IMR-90 (cell line): ENCODE data around the gene ALLC. TPM values are rescaled to one million over a fixed set of nuclear protein-coding genes. Genes with fewer than 3 reads are reported as not detected.

Experiments
- ATAC-seq: fragments of 200-7000 bp; cut with Tn5 transposase; 2 replicates; pipeline ENCODE4 v1.9.1; 2020; ENCODE audit warnings: low read depth, mild to moderate bottlenecking, moderate library complexity
- BruUV-seq: library from RNA; stranded (reverse); fragments of 400-500 nt; replicated peaks from 2 replicates; lab custom pipeline; 2021; lab: Mats Ljungman, UMichigan
- CTCF ChIA-PET: fragments of 300-600 bp; formaldehyde crosslinking; extraction: SDS; loops from one replicate; lab custom pipeline; 2021; ENCODE audit warnings: antibody characterized with exemption; lab: Yijun Ruan, JAX
- POLR2A ChIA-PET: fragments of 300-600 bp; sonication (Branson Sonifier 250); formaldehyde crosslinking; loops from one replicate; lab custom pipeline; 2022; ENCODE audit warnings: antibody characterized with exemption; ENCODE audit not compliant: unreplicated experiment; lab: Charles Lee
- DNase-seq: peaks from one replicate; pipeline ENCODE4 v3.0.0; 2013
- H2AFZ ChIP-seq: replicated peaks from 2 replicates; pipeline ENCODE3; 2013; ENCODE audit warnings: low read length, mild to moderate bottlenecking; ENCODE audit not compliant: poor library complexity
- H2AK5ac ChIP-seq: 2 replicates; pipeline ENCODE4 v1.6.1; 2013; ENCODE audit warnings: low read depth, low read length, inconsistent platforms
- H2AK9ac ChIP-seq: replicated peaks from 2 replicates; pipeline ENCODE3; 2013; ENCODE audit warnings: mild to moderate bottlenecking, low read depth, low read length, moderate library complexity; ENCODE audit not compliant: poor library complexity
- H2BK120ac ChIP-seq: 2 replicates; pipeline ENCODE4 v1.6.1; 2013; ENCODE audit warnings: low read depth, low read length, inconsistent platforms
- H2BK15ac ChIP-seq: 3 replicates; pipeline ENCODE4 v1.6.1; 2013; ENCODE audit warnings: low read depth, low read length, inconsistent platforms
- H2BK20ac ChIP-seq: 2 replicates; pipeline ENCODE4 v1.6.1; 2013; ENCODE audit warnings: low read depth, mild to moderate bottlenecking, inconsistent platforms, low read length, moderate library complexity
- H2BK5ac ChIP-seq: 2 replicates; pipeline ENCODE4 v1.6.1; 2013; ENCODE audit warnings: mild to moderate bottlenecking, low read depth, low read length, inconsistent platforms; ENCODE audit not compliant: poor library complexity, severe bottlenecking
- H3K14ac ChIP-seq: replicated peaks from 2 replicates; pipeline ENCODE4 v1.6.1; 2013; ENCODE audit warnings: low read depth, low read length, inconsistent platforms
- H3K18ac ChIP-seq: 2 replicates; pipeline ENCODE4 v1.6.1; 2013; ENCODE audit warnings: low read depth, low read length, control low read depth
- H3K23ac ChIP-seq: 2 replicates; pipeline ENCODE4 v1.6.1; 2013; ENCODE audit warnings: low read depth, low read length, inconsistent platforms
- H3K27ac ChIP-seq: 2 replicates; pipeline ENCODE4 v1.5.1; 2013; ENCODE audit warnings: mild to moderate bottlenecking, control low read depth, low read length; ENCODE audit not compliant: insufficient read depth
- H3K27me3 ChIP-seq: 2 replicates; pipeline ENCODE4 v1.6.1; 2013; ENCODE audit warnings: low read length; ENCODE audit not compliant: control insufficient read depth, insufficient read depth
- H3K36me3 ChIP-seq: 2 replicates; pipeline ENCODE4 v1.6.1; 2013; ENCODE audit warnings: low read length, mixed read lengths; ENCODE audit not compliant: control insufficient read depth, insufficient read depth
- H3K4ac ChIP-seq: 2 replicates; pipeline ENCODE4 v1.6.1; 2013; ENCODE audit warnings: low read depth, low read length, inconsistent platforms
- H3K4me1 ChIP-seq: 2 replicates; pipeline ENCODE4 v1.6.1; 2013; ENCODE audit warnings: low read length, mixed read lengths; ENCODE audit not compliant: control insufficient read depth, insufficient read depth
- H3K4me2 ChIP-seq: 2 replicates; pipeline ENCODE4 v1.6.1; 2013; ENCODE audit warnings: low read depth, mild to moderate bottlenecking, control low read depth, low read length, moderate library complexity
- H3K4me3 ChIP-seq: 2 replicates; pipeline ENCODE4 v1.5.1; 2013; ENCODE audit warnings: low read depth, mild to moderate bottlenecking, control low read depth, low read length, moderate library complexity; ENCODE audit not compliant: insufficient read depth
- H3K56ac ChIP-seq: 2 replicates; pipeline ENCODE4 v1.6.1; 2013; ENCODE audit warnings: low read length, inconsistent platforms; ENCODE audit not compliant: insufficient read depth; ENCODE audit errors: extremely low read depth
- H3K79me1 ChIP-seq, 2 experiments: 2 replicates each; pipeline ENCODE4 v1.6.1; 2013; ENCODE audit warnings: low read length in 2 of 2, inconsistent platforms in 1 of 2, low read depth in 1 of 2
- H3K9ac ChIP-seq: 2 replicates; pipeline ENCODE4 v1.6.1; 2013; ENCODE audit warnings: low read depth, low read length, control low read depth
- H3K9me1 ChIP-seq: 2 replicates; pipeline ENCODE4 v1.6.1; 2013; ENCODE audit warnings: low read length, inconsistent platforms; ENCODE audit not compliant: insufficient read depth
- H3K9me3 ChIP-seq: 2 replicates; pipeline ENCODE4 v1.6.1; 2013; ENCODE audit warnings: low read length; ENCODE audit not compliant: control insufficient read depth, insufficient read depth
- H4K20me1 ChIP-seq: 2 replicates; pipeline ENCODE4 v1.6.1; 2013; ENCODE audit warnings: low read length, inconsistent platforms; ENCODE audit not compliant: insufficient read depth
- H4K5ac ChIP-seq: 2 replicates; pipeline ENCODE4 v1.6.1; 2013; ENCODE audit warnings: mild to moderate bottlenecking, low read depth, low read length, control low read depth
- H4K8ac ChIP-seq, 2 experiments: 2 replicates each; pipeline ENCODE4 v1.6.1; 2013; ENCODE audit warnings: low read depth in 2 of 2, low read length in 2 of 2, control low read depth in 1 of 2, inconsistent platforms in 1 of 2
- H4K91ac ChIP-seq: 2 replicates; pipeline ENCODE4 v1.6.1; 2013; ENCODE audit warnings: low read depth, low read length, inconsistent platforms; ENCODE audit not compliant: insufficient read depth
- BHLHE40 ChIP-seq: fragments of 150-350 bp; IDR thresholded peaks from 2 replicates; pipeline ENCODE4 v1.6.1; 2016; ENCODE audit warnings: mild to moderate bottlenecking, low read depth, low read length
- CEBPB ChIP-seq: IDR thresholded peaks from 2 replicates; pipeline ENCODE4 v1.6.1; 2012; ENCODE audit warnings: low read depth, low read length, improper control_type of control experiment
- CHD1 ChIP-seq: IDR thresholded peaks from 2 replicates; pipeline ENCODE4 v1.6.1; 2012; ENCODE audit warnings: low read depth, low read length, improper control_type of control experiment
- ELK1 ChIP-seq: fragments of 150-350 bp; IDR thresholded peaks from 2 replicates; pipeline ENCODE4 v1.6.1; 2016; ENCODE audit warnings: low read depth, mild to moderate bottlenecking, low read length, moderate library complexity, borderline replicate concordance
- FOS ChIP-seq: fragments of 150-350 bp; IDR thresholded peaks from 2 replicates; pipeline ENCODE4 v1.6.1; 2016; ENCODE audit warnings: low read depth, low read length
- MAFK ChIP-seq: IDR thresholded peaks from 2 replicates; pipeline ENCODE4 v1.6.1; 2012; ENCODE audit warnings: low read depth, low read length, improper control_type of control experiment
- MAZ ChIP-seq: IDR thresholded peaks from 2 replicates; pipeline ENCODE4 v1.6.1; 2012; ENCODE audit warnings: low read depth, mild to moderate bottlenecking, low read length, improper control_type of control experiment, moderate library complexity, borderline replicate concordance
- MXI1 ChIP-seq: IDR thresholded peaks from 2 replicates; pipeline ENCODE4 v1.6.1; 2012; ENCODE audit warnings: low read depth, mild to moderate bottlenecking, low read length, moderate library complexity, borderline replicate concordance
- NFE2L2 ChIP-seq: fragments of 150-350 bp; IDR thresholded peaks from 2 replicates; pipeline ENCODE4 v1.6.1; 2016; ENCODE audit warnings: low read depth, mild to moderate bottlenecking, low read length
- POLR2A ChIP-seq: IDR thresholded peaks from 2 replicates; pipeline ENCODE4 v1.6.1; 2012; ENCODE audit warnings: mild to moderate bottlenecking, low read depth, low read length
- RAD21 ChIP-seq: IDR thresholded peaks from 2 replicates; pipeline ENCODE4 v1.6.1; 2012; ENCODE audit warnings: low read length, improper control_type of control experiment
- RCOR1 ChIP-seq: IDR thresholded peaks from 2 replicates; pipeline ENCODE4 v1.6.1; 2012; ENCODE audit warnings: mild to moderate bottlenecking, low read length, improper control_type of control experiment; ENCODE audit not compliant: insufficient replicate concordance
- RFX5 ChIP-seq: IDR thresholded peaks from 2 replicates; pipeline ENCODE4 v1.8.0; 2012; ENCODE audit warnings: low read depth, mild to moderate bottlenecking, low read length, moderate library complexity
- SMC3 ChIP-seq: fragments of 150-350 bp; IDR thresholded peaks from 2 replicates; pipeline ENCODE4 v1.6.1; 2016; ENCODE audit warnings: low read depth, mild to moderate bottlenecking, antibody characterized with exemption, low read length, moderate library complexity
- USF2 ChIP-seq: fragments of 150-350 bp; IDR thresholded peaks from 2 replicates; pipeline ENCODE4 v1.6.1; 2017; ENCODE audit warnings: mild to moderate bottlenecking, antibody characterized with exemption, low read length, low read depth
- WGBS, 2 experiments: methylation state at CpG; one replicate each; pipeline versions ENCODE4 v1.1.5 to v1.1.7; 2013; ENCODE audit warnings: missing lambda C conversion rate in 2 of 2; ENCODE audit not compliant: insufficient read length in 1 of 2; ENCODE audit errors: extremely low coverage in 2 of 2; 5-methylcytosine and 5-hydroxymethylcytosine counted together
- dilution Hi-C: fragments of 300-500 bp; cut with HindIII; formaldehyde crosslinking; loops from one replicate; pipeline ENCODE4 v1.14.3; 2018; ENCODE audit warnings: low sequenced_read_pairs; ENCODE audit not compliant: unreplicated experiment
- in situ Hi-C: fragments of 300-500 bp; cut with MboI; formaldehyde crosslinking; loops from 3 replicates; pipeline ENCODE4 v1.14.3; 2019; ENCODE audit warnings: low sequenced_read_pairs, inconsistent platforms, mixed read lengths
- intact Hi-C: fragments of 100-400 bp; cut with micrococcal nuclease; formaldehyde crosslinking; loops from 2 replicates; pipeline ENCODE4 v1.10.0; 2022
- polyA plus RNA-seq, 3 experiments: library from polyadenylated mRNA; depleted of rRNA; stranded (reverse); fragments of >200 nt; gene quantifications; 2 replicates each; pipeline ENCODE4 v1.2.3, GENCODE V29; 2012; ENCODE audit warnings: low replicate concordance in 1 of 3
- total RNA-seq: library from RNA; depleted of rRNA; stranded (reverse); fragments of >200 nt; gene quantifications from 2 replicates; pipeline ENCODE4 v1.2.3, GENCODE V29; 2012

Gene ALLC
- total and polyA plus RNA-seq, 2 of the 4 experiments (the other 2 are of a cell fraction), result not detected

DNA sequence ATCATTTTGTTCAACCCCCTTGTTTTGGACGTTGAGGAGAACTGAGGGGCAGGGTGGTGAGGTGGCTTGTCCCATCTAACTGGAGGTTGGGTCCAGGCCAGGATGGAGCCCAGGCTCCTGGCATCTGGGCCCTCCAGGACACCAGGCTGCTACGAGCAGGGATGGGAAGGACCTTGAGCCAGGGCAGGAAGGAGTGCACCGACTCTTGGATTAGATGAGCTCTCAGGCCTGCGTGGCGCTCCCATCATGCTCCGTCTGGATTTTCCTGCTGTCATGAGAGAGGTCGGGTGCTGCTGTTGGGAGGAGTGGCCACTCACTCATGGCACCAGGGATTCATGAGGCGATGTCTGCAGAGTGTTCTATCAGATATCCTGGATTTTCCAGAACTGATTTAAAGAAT lies 18.3 kb upstream of the ALLC start:
- H3K4ac ChIP-seq, result no peak overlapping the region
- H3K23ac ChIP-seq, result no peak overlapping the region
- 60% methylated on average over 3 of the region's 8 CpGs; no CpG with 5 or more reads in 1 of the 2 experiments for WGBS, 2 experiments
- H2BK120ac ChIP-seq, result no peak overlapping the region
- no peak overlapping the region for H4K8ac ChIP-seq
- no peaks in the 10 kb centered on the region for H3K36me3 ChIP-seq
- H3K27ac ChIP-seq, result no peak overlapping the region
- no peak overlapping the region for H3K14ac ChIP-seq
- ChIA-PET POLR2A (no interaction called here), CTCF (no interaction called here)
- in situ Hi-C loops (loop anchor here (10.0 kb wide), 1 partner anchor 215 kb away; no protein-coding TSS in a partner anchor), dilution Hi-C loops (no loop called here), intact Hi-C loops (no loop called here)
- no peak overlapping the region for H3K4me3 ChIP-seq
- no peaks in the 10 kb centered on the region for H3K9me3 ChIP-seq
- no peak for DNase-seq
- no peak overlapping the region for H2AK9ac ChIP-seq
- H2BK5ac ChIP-seq, result no peak overlapping the region
- TF ChIP-seq MXI1 (no peak), MAFK (no peak), CEBPB (no peak), RFX5 (no peak), RAD21 (no peak), ELK1 (no peak), CHD1 (no peak), POLR2A (no peak), RCOR1 (no peak), USF2 (no peak), FOS (no peak), BHLHE40 (no peak), NFE2L2 (no peak), SMC3 (no peak), MAZ (no peak)
- no peak overlapping the region for H3K18ac ChIP-seq
- no peak overlapping the region for H4K91ac ChIP-seq
- no peak overlapping the region for H3K9ac ChIP-seq
- BruUV-seq, result no TSS peak
- no peaks in the 10 kb centered on the region for H3K79me1 ChIP-seq
- no peak overlapping the region for H2AFZ ChIP-seq
- no peak overlapping the region for H3K4me2 ChIP-seq
- H4K20me1 ChIP-seq, result no peaks in the 10 kb centered on the region
- H3K27me3 ChIP-seq, result peaks cover 9% of the 10 kb centered on the region; the same call in 1 of the 2 replicates
- ATAC-seq, result no peak
- no peak overlapping the region for H3K56ac ChIP-seq
- no peak overlapping the region for H2BK15ac ChIP-seq
- no peaks in the 10 kb centered on the region for H3K4me1 ChIP-seq
- no peak overlapping the region for H4K5ac ChIP-seq
- no peak overlapping the region for H2AK5ac ChIP-seq
- no peaks in the 10 kb centered on the region for H3K9me1 ChIP-seq
- no peak overlapping the region for H2BK20ac ChIP-seq
